Activated CD8-positive, alpha-beta memory T cell treated with anti-CD3 and anti-CD28 coated beads for 36 hours (primary cell): Measurements from ENCODE around the gene ACTN4. TPM values are rescaled to one million over a fixed set of nuclear protein-coding genes. Genes with fewer than 3 reads are reported as not detected.

Experiments
- CTCF ChIA-PET: fragments of 350-600 bp; sonication (Branson Sonifier 250); formaldehyde crosslinking; loops from one replicate; lab custom pipeline; 2021; ENCODE audit warnings: antibody characterized with exemption; lab: Charles Lee
- POLR2A ChIA-PET: fragments of 350-600 bp; sonication (Branson Sonifier 250); formaldehyde crosslinking; loops from one replicate; lab custom pipeline; 2021; ENCODE audit warnings: antibody characterized with exemption; lab: Charles Lee
- total RNA-seq, 2 experiments: library from RNA; stranded (reverse); gene quantifications; one replicate each; pipeline ENCODE4 v1.2.3, GENCODE V29; 2021

ACTN4 gene
- total RNA-seq, 2 experiments from 2014 or later = 292 to 301 TPM

DNA sequence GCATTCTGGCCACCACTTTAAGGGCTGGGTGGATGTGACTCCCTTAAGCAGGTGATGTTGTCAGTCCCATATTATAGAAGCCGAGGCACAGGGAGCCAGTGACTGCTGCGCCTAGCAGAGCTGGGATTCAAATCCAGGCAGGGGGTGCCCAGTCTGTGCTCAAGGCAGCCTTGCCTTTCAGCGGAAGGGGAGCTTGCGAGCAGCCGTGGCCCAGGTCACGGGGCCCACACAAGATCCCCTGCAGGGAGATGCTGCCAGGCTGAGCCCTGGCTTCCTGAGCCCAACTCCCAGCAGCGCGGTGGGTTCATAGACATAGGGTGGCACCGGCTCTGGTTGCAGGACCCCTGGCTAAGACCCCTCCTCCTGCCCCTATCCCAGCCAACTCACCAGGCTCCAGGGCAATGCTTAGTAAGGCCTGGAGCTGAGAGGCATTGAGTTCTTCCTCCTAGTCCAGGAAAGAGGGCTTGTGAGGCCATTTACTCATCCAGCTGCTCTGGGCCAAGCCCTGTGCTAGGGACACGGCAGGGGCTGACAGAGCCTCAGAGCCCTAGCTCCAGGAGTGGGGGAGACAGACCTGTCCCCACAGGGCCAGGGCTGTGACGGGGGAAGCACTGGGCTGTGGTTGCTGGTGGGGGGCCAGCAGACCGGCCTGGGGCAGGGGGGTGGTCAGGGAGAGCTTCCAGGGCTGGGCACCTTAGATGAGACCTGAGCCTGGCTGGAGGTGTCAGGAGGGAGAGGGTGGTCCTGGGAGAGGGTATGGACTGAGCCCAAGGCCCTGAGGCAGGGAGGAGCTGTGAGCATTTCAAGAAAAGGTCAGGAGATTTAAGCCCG is 87.2 kb downstream of the ACTN4 start:
- ChIA-PET POLR2A (interaction anchor here (0.6 to 1.2 kb wide), 3 partner anchors 19 to 331 kb away, joined by 3 to 7 read pairs (median 3); partner anchors contain the start of genes MRPS12 and SARS2), CTCF (interaction anchor here (0.6 to 1.4 kb wide), 5 partner anchors 97 to 219 kb away, joined by 3 read pairs; partner anchors contain the start of genes ECH1, MRPS12 and SARS2)

DNA sequence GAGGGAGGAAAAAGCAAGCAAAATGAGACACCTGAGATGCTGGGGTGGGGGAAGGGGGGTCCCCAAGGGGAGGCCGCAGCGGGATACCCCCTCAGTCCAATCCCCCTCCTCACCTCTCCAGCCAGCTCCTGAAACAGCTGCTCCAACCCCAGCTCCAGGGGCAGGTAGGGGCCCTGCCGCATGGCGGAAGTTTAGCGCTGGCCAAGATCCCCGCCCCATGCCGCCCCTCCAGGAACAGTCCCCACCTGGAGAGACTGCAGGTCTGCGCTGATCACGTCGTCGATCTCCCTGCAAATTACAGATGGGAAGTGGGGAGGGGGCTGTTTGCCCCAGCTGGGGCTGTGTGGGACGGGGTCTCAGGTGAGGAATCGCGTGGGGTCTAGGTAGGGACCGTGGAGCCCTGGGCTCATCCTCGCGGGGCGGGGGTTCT is 87.8 kb downstream of the ACTN4 start:
- ChIA-PET POLR2A (interaction anchor here (0.6 to 1.2 kb wide), 3 partner anchors 49 to 331 kb away, joined by 3 to 7 read pairs (median 4); partner anchors contain the start of genes MRPS12 and SARS2), CTCF (interaction anchor here (0.9 kb wide), 2 partner anchors 96 to 152 kb away, joined by 3 read pairs; partner anchors contain the start of gene ECH1)

- POLR2A ChIA-PET = interaction anchor here (0.6 kb wide), 2 partner anchors 48 to 232 kb away, joined by 3 to 4 read pairs; no protein-coding TSS in a partner anchor
- CTCF ChIA-PET = interaction anchor here (1.2 kb wide), 2 partner anchors 89 to 195 kb away, joined by 3 to 4 read pairs; partner anchors contain the start of genes ACTN4, MRPS12 and SARS2
Observed at GRCh38 chr19:38736036-38736412, 88.6 kb downstream of the ACTN4 start.

DNA sequence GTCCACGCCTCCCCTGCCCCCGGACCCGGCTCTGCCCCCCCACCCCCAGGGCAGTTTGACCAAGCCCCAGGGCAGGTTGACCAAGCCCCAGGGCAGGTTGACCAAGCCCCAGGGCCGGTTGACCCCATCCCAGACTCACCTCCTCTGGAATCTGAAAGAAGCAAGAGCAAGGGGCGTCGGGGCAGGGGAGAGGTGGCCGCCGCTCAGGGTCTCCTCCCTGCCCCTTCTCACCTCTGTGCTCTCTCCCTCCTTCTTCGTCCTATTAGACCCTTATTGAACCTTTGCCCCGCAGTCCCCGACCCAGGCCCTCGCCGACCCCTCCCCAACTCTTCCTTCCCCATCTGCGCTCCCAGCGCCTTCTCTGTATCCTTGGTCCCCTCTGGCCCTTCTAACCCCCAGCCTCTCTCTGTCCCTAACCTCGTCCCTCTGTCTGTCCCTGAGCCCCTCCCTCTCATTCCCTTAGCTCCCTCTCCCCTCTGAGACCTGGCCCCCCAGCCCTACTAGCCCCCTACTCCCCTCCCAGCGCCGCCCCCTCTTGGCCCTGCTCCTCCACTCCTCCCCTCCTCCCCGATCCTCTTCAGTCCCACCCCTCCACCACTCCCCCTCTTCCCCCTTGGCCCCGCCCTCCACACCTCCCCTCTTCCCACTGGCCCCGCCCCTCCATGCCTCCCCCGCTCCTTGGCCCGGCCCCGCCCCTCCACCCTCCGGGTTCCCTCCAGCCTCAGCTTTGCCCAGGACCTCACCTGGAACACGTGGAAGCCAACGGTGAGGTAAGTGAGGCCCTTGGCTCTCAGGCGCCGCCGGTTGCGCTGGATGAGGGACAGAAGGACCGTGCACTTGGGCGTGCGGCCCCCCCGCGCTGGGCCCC is 89.2 kb downstream of the ACTN4 start:
- CTCF ChIA-PET = interaction anchor here (1.2 kb wide), 2 partner anchors 90 to 194 kb away, joined by 3 to 4 read pairs; partner anchors contain the start of genes ACTN4, MRPS12 and SARS2
- POLR2A ChIA-PET = interaction anchor here (0.6 kb wide), 1 partner anchor 231 kb away, joined by 3 read pairs; no protein-coding TSS in a partner anchor

- CTCF ChIA-PET = interaction anchor here (1.2 kb wide), 2 partner anchors 90 to 193 kb away, joined by 3 to 4 read pairs; partner anchors contain the start of genes ACTN4, MRPS12 and SARS2
Observed at GRCh38 chr19:38737281-38737865, 89.9 kb downstream of the ACTN4 start.

GRCh38 chr19:38737921-38738737 is 90.7 kb downstream of the ACTN4 start:
- POLR2A ChIA-PET = no interaction called here
- CTCF ChIA-PET = no interaction called here

More at GRCh38 chr19:38737281-38737865, 89.9 kb downstream of the ACTN4 start:
- POLR2A ChIA-PET = no interaction called here

GRCh38 chr19:38739440-38740256 is 92.2 kb downstream of the ACTN4 start:
- POLR2A ChIA-PET = interaction anchor here (0.6 to 0.7 kb wide), 3 partner anchors 47 to 351 kb away, joined by 3 to 5 read pairs (median 4); no protein-coding TSS in a partner anchor
- CTCF ChIA-PET = interaction anchor here (0.7 kb wide), 1 partner anchor 22 kb away, joined by 3 read pairs; no protein-coding TSS in a partner anchor

- ChIA-PET POLR2A (interaction anchor here (0.6 to 0.7 kb wide), 3 partner anchors 25 to 352 kb away, joined by 4 to 5 read pairs (median 4); no protein-coding TSS in a partner anchor), CTCF (no interaction called here)
Observed at GRCh38 chr19:38740257-38740592, 92.8 kb downstream of the ACTN4 start.

DNA sequence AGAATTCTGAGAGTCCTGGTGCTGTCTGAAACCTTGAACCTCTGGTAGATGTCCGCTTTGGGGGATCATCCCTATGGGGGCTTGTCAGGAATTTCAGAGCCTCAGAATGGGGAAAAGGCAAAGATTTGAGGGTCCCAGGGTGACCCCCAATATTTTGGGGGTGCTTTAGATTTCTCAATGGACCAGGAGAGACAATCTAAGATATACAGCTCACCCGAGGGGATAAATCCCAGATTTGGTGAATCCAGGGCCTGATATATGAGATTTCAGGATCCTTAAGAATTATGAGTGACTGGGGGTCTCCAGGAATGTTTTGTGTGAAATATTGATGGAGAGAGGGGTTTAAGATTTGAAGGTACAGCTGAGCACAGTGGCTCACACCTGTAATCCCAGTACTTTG is 93.5 kb downstream of the ACTN4 start:
- POLR2A ChIA-PET = interaction anchor here (0.6 kb wide), 2 partner anchors 13 to 24 kb away, joined by 3 to 4 read pairs; no protein-coding TSS in a partner anchor
- CTCF ChIA-PET = no interaction called here

GRCh38 chr19:38741670-38742069 is 94.2 kb downstream of the ACTN4 start:
- ChIA-PET POLR2A (no interaction called here), CTCF (interaction anchor here (0.7 kb wide), 1 partner anchor 51 kb away, joined by 3 read pairs; no protein-coding TSS in a partner anchor)

DNA sequence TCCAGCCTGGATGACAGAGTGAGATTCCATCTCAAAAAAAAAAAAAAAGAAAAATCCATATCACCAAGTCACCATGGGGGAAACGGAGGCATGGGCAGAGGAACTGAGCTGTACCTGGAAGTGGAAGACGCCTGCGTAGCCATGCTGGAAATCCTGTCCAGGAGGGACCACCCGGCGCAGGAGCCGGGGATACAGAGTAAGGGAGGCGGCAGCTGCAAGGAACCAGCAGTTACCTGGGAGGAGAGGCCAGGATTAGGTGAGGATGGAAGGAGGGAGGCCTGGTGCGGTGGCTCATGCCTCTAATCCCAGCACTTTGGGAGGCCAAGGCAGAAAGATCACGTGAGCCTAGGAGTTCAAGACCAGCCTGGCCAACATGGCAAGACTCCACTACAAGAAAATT is 94.8 kb downstream of the ACTN4 start:
- ChIA-PET POLR2A (interaction anchor here (0.7 kb wide), 2 partner anchors 101 to 122 kb away, joined by 3 to 5 read pairs; no protein-coding TSS in a partner anchor), CTCF (no interaction called here)

DNA sequence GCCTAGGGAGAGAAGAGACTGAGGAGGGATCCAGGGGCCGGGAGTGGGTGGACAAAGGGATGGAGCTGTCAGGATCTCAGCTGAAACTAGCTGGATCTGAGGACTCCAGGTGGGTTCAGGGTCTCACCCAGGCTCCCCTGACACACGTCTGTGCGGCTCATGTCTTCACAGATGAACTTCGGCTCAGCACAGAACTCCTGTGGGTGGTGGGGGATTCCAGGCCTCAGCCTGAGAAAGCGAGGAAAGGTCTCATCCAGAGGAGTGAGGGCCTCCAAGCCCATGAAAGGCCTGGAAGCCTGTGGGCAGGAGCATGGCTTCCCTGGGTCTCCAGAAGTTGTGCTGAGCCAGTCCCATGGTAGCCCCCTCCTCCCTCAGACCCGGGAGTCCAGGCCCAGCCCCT is 95.5 kb downstream of the ACTN4 start:
- POLR2A ChIA-PET = no interaction called here
- CTCF ChIA-PET = interaction anchor here (0.7 kb wide), 1 partner anchor 440 kb away, joined by 6 read pairs; no protein-coding TSS in a partner anchor

DNA sequence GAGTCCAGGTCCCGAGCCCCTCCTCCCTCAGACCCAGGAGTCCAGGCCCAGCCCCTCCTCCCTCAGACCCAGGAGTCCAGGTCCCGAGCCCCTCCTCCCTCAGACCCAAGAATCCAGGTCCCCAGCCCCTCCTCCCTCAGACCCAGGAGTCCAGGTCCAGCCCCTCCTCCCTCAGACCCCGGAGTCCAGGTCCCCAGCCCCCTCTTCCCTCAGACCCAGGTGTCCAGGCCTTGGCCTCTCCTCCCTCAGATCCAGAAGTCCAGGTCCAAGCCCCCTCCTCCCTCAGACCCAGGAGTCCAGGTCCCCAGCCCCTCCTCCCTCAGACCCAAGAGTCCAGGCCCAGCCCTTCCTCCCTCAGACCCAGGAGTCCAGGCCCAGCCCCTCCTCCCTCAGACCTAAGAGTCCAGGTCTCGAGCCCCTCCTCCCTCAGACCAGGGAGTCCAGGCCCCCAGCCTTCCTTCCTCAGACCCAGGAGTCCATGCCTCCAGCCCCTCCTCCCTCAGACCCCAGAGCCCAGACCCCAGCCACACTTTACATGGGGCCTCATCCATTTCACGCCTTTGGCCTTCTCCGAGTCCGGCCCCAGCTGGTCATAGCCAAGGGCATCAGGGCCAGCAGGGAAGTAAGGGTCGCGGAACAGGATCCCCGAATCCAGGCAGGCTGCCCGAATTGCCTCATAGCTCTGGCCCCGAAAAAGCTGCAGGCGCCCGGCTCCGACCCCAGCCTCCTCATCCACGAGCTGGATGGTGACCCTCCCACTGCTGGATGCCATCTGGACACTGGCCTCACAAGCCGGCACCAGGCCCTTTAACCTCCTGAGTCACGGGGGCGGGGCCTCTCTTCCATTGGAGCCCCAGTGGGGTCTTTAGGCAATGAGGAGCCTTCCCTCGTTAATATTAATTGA is 96.2 kb downstream of the ACTN4 start:
- ChIA-PET POLR2A (no interaction called here), CTCF (interaction anchor here (0.5 to 0.7 kb wide), 2 partner anchors 219 to 441 kb away, joined by 4 to 6 read pairs; no protein-coding TSS in a partner anchor)

- POLR2A ChIA-PET = interaction anchor here (0.7 kb wide), 1 partner anchor 31 kb away, joined by 4 read pairs; no protein-coding TSS in a partner anchor
Observed at GRCh38 chr19:38744298-38744681, 96.8 kb downstream of the ACTN4 start, which contains the start of gene CAPN12. Gene CAPN12 (minus strand): TSS chr19:38744474. CDS start chr19:38744165, 309 bp downstream.

DNA sequence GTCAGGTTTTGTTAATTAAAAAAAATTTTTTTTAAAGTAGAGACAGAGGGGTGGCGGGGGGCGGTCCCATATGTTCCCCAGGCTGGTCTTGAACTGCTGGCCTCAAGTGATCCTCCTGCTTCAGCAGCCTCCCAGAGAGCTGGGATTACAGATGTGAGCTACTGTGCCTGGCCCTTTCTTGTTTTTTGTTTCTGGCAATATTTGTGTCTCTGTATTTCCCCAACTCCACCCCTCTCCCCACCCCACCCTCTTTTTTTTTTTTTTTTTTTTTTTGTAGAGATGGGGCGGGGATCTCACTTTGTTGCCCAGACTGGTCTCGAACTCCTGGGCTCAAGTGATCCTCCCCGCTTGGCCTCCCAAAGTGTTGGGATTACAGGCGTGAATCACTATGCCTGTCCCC is 97.4 kb downstream of the ACTN4 start:
- ChIA-PET POLR2A (interaction anchor here (0.7 kb wide), 1 partner anchor 31 kb away, joined by 4 read pairs; no protein-coding TSS in a partner anchor), CTCF (no interaction called here)

More at GRCh38 chr19:38744298-38744681, 96.8 kb downstream of the ACTN4 start, which contains the start of gene CAPN12:
- CTCF ChIA-PET = no interaction called here
